ENCODE data around the gene CNTNAP2.

DNA sequence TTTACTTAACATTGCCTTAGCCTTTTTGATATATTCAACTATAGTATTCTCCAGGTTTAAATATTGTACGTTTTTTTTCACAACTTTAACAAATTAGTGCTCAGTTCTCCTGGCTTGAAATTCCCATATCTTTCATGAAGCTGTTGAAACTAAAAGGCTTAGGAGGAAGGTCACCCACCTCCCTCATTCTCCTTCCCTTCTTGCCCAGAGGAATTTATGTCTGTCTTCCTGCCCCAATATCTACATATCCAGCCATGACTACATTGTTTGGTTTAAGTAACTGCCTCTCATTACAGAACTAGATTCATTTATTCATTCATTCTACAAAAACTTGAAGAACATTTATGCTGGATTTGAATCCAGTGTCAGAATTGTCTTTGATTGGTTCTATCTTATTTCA is 2219.2 kb downstream of the CNTNAP2 start:
- TF ChIP-seq, protein P1, sequence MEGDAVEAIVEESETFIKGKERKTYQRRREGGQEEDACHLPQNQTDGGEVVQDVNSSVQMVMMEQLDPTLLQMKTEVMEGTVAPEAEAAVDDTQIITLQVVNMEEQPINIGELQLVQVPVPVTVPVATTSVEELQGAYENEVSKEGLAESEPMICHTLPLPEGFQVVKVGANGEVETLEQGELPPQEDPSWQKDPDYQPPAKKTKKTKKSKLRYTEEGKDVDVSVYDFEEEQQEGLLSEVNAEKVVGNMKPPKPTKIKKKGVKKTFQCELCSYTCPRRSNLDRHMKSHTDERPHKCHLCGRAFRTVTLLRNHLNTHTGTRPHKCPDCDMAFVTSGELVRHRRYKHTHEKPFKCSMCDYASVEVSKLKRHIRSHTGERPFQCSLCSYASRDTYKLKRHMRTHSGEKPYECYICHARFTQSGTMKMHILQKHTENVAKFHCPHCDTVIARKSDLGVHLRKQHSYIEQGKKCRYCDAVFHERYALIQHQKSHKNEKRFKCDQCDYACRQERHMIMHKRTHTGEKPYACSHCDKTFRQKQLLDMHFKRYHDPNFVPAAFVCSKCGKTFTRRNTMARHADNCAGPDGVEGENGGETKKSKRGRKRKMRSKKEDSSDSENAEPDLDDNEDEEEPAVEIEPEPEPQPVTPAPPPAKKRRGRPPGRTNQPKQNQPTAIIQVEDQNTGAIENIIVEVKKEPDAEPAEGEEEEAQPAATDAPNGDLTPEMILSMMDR (IDR thresholded peaks at IDR 0.05): no peak
- TF ChIP-seq POLR2A (IDR thresholded peaks at IDR 0.05): no peak
